NCI-H526 treated with DMSO at 0.1 percent for 48 hours (cell line): Measurements from ENCODE around the gene OSBPL10.
"Not testable (repeated sequence)": the region's sequence is repeated elsewhere in the genome, so short reads cannot be mapped to it uniquely, and the experiment has no call there.

Experiments
- DNase-seq: peaks from one replicate; lab custom pipeline; 2025; lab: John Stamatoyannopoulos, UW

Gene OSBPL10

DNA sequence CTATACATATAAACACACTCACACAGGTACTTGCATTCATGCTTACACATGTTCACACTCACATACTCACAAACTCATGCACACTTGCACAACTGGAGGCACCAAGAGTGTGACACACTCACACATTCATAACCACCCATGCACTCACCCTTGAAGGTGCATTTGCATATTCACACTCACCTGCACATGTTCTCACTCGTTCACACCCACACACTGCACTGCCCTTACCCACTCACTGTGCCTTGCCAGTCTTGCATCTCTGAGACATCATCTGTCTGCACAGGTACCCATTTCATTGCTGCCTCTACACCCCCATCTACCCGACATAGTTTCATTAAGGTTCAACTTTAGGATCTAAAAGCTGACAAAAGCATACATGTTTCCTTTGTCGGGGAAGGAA, 95.8 kb downstream of the OSBPL10 start:
- DNase-seq, result no peak

DNA sequence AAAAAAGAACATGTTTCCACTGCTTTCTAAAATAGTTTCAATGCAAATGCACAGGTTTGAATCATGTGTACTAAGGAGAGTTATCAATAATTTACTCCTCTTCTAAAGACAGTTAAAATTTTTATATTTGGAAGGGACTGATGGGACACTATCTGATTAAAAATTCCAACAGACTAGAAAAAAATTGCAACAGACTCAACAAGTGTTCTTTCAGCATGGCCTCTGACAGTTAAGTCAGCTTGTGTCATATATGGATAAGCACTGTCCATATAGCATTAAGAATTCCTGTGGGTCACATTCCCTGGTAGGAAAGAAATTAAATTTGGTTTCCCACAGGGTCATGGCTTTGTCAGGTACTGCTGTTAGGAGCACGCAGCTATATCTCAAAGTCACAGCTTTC, 96.8 kb downstream of the OSBPL10 start:
- DNase-seq, result no peak

DNA sequence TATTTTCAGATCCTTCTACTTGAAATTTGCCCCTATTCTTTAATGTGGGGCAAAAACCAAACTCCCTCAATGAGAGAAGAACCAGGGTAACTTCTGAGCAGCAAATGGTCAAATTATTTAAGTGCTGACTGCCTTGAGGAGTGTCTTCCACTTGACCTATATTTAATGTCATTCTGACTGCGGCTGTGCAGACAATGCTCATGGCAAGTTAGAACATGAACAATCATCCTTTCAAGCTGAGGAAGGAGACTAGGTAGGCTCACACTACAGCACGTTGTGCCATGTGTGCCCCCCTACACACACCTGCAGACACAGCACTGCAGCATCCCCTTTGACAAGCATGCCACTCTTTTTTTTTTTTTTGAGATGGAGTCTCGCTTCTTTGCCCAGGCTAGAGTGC, 98.2 kb downstream of the OSBPL10 start:
- DNase-seq, result no peak

DNA sequence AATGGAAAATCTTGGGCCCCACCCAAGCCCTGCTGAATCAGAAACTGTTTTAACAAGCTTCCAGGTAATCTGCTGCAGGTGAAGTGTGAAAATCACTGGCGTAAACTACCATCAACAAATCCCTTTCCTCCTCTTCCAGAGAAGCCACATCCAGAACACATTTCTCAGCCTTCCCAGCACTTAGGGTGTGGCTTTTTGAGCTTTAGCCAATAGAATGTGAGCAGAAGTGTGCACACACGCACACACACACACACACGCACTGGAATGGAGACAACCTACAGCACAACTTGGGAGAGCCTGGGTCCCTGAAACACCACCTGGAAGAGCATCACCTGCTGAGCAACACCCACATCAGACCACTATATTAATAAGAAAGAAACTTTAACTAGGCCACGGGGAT, 98.6 kb downstream of the OSBPL10 start:
- no peak for DNase-seq

DNA sequence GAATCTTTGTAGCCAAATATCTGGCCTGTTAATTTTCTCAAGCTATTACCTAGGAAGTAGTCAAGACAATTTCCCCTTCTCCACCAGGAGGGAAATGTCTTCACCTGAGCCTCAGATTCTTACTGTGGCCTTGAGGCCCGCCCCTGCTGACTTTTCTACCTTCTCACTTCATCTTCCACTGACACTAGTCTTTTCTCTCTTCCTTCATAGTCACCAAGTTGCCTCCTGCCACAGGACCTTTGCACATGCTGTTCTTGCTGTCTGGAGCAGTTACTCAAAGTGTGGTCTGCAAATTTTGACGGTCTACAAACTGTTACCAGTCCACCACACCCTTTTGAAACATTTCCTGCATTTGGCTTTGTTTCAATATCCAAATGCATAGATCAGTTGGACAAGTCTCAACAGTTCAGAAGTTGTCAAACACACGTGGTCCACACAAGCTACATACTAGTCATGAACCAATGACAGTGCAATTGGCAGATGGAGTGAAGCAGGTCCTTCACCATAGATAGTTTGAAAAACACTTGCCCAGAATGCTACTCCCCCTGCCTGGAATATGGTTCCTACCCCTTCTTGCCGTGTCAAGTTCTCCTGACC, 100.5 kb downstream of the OSBPL10 start:
- DNase-seq, result no peak

DNA sequence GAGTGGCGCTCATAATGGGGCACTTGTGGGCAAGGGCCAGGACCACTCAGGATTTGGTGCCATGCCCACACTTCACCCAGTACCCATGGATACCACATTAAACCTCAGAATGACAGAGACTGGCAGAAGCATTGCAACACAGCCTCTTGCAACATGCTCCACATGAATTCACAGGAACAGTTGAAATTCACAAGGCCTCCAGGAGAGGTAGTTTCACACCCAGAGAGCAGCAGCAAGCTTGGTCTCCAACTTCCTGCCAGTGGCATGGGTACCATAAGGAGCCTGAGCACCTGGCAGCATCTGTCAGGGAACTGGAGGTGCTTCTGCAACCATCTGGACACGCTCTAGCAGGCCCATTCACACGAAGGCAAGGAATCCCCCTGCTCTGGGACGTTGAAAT, 101.0 kb downstream of the OSBPL10 start:
- no peak for DNase-seq

DNA sequence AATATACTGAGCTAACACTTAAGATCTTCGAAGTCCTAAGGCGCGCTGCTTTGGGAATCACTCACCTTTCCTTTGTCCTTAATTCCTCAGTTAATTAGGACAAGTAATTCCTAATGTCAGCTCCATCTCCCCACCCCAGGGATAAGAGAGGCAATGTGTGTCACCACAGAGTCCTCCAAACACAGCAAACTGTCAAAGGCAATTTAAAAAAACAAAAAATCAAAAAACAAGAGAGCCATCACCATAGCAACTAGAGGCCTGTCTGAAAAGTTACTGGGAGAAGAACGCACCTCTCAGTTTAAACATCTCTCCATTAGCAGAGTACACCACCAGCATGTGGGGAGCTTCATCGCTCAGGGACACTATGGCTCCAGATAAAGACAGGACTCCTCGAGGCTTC, 101.7 kb downstream of the OSBPL10 start:
- DNase-seq, result no peak

DNA sequence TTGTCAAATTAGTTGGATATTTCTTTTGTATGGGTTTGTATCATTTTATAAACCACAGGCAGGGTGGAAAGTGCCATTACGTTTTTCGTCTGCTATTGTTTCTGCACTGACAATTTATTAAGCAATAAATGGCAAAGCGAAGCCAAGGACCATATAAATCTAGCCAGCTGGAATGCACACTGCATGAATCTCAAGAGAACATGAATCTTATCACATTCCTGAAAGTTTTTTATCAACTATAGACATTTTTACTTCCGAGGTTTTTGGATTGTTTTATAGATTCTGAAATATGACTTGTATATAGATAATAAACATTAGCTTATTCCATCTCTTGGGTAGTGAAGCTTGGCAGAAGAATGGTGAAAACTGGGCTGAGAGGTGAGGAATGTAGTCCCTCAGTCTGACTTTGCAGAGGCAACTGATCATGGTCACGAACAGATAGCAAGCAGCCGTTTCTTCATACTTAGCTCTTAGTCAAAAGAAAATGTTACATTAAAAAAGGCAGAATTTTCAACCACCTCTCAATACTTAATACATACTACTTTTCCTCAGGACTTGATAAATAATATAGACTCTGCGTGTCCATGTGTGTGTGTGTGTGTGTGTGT, 102.7 kb downstream of the OSBPL10 start:
- no peak for DNase-seq

DNA sequence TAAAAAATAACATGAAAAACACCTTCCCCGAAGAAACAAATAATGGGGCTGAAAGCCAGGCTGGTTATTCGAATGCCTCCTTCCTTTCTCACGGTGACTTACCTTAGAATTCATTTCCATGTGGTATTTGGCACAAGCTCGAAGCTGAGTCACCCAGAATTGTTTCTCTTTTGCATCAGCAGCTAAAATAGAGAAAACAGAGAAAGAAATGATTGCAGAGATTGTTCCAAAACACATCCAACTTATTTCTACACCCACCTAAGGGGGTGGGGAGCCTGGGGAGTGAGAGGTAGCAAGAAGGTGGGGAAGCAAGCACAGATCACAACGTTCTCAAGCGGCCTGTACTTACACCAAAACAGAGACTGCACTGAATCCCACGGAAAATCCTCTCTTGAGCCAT, 104.7 kb downstream of the OSBPL10 start:
- no peak for DNase-seq

DNA sequence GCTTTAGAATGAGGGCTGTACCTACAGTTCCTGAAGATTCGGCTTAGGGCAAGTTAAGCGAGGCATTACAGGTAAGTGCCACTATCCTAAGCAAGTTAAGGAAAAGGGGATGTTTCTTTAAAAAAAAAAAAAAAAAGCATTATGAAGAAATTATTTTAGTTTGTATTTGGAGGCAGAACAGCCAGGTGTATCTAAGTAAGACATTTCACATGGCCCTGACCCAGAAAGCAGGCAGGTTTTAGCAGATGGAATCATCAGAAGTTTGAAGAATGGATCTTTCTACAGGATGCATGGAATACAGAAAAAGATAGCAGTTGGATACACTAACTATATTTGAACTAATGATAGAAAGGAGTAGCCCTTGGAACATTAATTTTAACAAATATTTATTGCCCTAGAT, 105.6 kb downstream of the OSBPL10 start:
- DNase-seq, result no peak

DNA sequence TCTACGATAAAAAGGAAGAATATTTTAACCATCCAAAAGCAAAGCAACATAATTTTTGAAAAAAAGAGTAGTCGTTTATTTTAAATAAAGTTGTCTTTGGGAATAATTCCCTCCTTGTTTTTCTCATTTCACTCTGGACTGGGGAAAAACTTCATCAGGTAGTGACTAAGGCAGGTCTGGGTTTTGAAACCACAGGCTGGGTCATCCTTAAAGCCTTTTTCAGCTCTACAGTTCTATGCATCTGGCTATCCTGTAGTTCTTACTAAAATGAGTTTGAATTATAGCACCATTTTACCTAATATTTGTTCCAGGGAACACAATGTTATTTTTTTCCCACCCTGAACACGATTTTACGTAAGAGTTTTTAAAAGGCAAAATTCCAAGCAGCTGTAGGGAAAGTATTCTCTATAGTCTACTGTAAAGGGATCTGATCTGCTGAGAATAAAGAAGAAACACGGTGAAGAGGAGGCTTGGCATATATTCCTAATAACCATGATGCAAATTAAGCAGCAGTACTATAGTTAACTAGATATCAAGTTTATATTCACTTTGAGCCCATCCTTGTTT, 107.7 kb downstream of the OSBPL10 start:
- DNase-seq, result peak; percentile 3

DNA sequence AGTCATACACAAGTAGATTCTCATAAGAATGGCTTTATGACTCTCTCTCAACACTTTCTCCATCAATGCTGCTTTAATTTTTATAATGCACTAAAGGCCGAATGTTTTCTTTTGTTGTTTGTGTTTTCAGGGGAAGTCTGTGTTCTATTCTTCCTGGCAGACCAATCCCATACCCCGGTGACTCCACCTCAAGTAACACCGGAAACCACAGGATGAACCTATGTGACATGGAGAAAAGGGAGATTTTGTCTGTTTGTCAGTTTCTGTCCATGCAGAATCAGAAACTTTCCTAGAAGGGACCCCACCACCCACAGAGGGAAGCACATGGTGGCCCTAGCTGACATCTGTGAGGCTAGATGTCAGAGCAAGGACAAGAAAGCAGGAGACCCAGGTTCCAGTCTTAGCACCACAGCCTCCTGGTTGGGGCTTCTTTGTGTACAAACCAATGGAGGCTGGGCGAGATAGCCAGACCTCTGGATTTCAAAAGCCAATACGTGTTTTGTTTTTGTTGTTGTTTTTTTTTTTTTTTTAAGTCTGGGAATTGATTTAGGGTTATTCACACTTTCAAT, 109.0 kb downstream of the OSBPL10 start:
- no peak for DNase-seq

DNA sequence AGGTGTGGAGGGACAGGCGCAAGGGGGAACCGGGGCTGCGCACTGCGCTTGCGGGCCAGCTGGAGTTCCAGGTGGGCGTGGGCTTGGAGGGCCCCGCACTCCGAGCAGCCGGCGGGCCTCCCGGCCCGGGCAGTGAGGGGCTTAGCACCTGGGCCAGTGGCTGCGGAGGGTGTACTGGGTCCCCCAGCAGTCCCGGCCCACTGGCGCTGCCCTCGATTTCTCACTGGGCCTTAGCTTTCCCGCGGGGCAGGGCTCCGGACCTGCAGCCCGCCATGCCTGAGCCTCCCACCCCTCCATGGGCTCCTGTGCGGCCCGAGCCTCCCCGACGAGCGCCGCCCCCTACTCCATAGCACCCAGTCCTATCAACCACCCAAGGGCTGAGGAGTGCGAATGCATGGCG, 111.0 kb downstream of the OSBPL10 start:
- not testable (repeated sequence) for DNase-seq

DNA sequence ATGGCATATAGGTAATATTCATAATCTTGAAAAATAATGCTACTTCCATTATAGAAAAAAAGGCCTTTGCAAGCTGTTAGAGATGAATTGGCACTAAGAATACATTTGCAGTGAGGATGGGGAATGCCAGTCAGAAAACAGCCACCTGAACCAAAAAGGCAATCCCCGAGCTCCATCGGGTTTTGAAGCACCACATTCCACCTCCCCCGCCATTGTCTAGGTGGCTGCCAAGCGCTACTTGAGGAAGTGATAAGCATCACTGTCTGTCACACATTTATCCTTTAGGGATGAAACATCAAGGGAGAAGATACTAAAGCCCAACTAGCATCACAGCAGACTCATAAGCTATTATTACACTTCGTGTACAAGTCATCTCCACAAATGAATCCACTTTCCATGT, 112.8 kb downstream of the OSBPL10 start:
- no peak for DNase-seq

DNA sequence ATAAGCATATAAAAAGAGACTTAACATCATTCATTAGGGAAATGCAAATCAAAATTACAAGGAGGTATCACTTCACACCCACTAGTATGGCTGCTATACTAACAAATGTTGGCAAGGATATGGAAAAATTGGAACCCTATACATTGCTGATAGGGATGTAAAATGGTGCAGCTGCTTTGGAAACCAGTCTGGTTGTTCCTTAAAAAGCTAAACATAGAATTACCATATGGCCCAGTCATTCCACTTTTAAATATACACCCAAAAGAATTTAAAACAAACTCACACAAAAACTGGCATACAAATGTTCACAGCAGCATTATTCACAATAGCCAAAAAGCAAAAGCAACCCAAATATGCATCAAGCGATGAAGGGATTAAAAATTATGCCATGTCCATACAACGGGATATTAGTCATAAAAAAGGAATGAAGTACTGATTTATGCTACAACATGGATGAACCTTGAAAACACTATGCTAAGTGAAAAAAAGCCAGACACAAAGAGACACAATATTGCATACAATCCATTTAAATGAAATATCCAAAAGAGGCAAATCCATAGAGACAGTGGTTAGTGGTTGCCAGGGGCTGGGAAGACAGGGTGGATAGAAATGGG, 118.3 kb downstream of the OSBPL10 start:
- DNase-seq, result no peak

DNA sequence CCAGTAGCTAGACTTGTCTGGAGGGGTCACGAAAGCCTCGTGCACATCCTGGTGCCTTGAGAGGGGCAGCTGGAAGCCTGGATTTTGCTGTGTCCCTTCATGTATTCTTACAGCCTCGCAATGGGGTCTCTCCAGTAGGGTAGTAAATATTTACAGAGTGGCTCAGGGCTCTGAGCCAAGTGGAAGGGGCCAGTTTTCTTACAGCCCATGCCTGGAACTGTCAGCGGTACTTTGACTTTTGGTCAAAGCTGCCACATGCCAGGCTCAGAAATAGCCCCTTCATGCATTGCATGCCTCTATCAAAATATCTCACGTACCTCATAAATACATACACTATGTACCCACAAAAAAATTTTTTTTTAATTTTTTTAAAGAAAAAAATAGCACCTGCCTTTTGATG, 119.2 kb downstream of the OSBPL10 start:
- DNase-seq, result no peak

DNA sequence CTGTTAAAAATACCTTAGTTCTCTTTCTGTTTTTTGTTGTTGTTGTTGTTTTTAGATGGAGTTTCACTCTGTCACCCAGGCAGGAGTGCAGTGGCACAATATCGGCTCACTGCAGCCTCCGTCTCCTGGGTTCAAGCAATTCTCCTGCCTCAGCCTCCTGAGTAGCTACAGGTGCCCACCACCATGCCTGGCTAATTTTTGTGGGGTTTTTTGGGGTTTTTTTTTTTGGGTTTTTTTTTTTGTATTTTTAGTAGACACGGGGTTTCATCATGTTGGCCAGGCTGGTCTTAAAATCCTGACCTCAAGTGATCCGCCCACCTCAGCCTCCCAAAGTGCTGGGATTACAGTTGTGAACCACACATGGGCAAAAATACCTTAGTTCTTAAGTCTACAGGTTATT, 120.4 kb downstream of the OSBPL10 start:
- DNase-seq, result not testable (repeated sequence)

DNA sequence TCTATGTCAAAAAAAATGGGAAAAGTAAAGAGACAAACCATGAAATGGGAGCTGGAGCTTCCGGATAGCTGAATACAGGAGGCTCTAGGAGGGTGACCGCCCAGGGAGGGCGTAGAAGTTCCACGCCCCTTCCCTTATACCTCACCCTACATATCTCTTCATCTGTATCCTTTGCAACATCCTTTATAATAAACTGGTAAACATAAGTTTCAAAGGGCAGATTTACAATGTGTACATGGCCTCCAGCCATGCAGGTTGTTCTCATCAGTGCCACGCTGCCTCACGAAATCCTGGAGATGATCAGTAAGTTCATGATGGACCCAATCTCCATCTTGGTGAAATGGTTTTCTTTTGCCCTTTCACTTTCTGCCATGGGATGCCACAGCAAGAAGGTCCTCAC, 121.8 kb downstream of the OSBPL10 start:
- no peak for DNase-seq

DNA sequence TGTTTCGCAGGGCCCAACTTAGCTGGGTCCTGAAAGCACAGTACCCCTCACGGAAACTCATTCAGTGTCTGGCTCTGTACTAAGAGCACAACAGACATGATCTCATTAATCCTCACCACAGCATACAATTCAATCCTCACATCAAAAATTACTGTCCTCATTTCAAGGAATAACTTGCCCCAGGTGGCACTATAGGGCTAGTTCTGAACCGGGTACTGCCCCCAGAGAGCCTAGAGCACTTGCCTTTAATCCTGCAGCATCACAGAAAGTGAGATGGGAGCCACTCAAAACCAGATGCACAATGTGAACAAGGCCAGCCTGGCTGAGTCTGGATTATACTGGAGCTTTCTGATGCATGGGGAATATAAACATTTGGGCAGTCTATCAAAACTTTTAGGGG, 122.6 kb downstream of the OSBPL10 start:
- DNase-seq, result no peak

DNA sequence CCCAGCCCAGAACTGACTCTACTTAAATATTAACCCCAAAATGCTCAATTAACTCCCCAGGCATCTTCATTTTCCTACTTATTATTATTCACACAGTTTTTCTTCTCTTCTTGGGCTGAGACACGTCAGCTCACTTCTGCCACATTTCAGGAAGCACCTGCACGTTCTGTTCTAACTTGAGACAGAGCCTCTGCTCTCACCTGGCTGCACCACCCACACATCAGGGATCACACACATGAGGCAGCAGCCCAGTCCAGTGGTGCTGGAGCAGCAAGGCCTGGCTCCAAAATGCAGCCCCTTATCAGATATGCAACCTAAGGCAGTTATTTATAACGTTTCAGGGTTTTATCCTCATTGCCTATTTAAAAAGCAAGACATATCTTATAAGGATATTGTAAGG, 127.5 kb downstream of the OSBPL10 start:
- no peak for DNase-seq

DNA sequence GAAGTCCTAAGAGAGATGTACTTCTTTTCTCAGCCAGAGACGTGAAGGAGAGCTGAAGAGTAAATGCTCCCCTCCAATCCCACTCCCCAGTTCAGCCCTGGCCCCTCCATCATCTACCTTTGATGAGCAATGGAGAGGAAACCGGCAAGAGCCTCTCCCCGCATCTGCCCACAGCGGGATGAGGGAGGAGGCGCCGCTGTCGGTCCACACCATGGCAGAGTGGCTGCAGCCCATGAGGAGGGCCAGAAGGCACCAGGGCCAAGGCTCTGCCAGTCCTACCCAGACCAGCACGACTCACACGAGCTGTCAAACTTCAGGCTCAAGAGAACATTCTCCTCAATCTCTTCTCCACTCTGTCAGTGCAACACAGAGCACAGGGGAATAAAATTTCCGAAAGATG, 129.8 kb downstream of the OSBPL10 start:
- no peak for DNase-seq

DNA sequence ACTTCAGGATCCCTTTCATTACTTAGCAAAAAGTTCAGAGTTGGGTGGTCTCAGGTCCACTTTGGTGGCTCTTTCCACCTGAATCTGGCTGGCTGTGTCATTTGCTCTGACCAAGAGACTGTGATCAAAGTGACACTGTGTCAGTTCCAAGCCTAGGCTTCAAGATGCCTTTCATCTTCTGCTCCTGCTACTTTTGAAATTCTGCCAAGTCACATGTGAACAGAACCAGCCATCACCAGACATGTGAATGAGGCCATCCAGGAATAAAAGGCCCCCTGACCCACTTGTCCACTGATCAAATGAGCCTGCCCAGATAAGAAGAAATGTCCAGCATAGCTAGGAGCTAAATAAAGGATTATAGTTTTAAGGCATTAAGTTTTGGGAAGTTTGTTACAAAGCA, 132.2 kb downstream of the OSBPL10 start:
- DNase-seq, result no peak

DNA sequence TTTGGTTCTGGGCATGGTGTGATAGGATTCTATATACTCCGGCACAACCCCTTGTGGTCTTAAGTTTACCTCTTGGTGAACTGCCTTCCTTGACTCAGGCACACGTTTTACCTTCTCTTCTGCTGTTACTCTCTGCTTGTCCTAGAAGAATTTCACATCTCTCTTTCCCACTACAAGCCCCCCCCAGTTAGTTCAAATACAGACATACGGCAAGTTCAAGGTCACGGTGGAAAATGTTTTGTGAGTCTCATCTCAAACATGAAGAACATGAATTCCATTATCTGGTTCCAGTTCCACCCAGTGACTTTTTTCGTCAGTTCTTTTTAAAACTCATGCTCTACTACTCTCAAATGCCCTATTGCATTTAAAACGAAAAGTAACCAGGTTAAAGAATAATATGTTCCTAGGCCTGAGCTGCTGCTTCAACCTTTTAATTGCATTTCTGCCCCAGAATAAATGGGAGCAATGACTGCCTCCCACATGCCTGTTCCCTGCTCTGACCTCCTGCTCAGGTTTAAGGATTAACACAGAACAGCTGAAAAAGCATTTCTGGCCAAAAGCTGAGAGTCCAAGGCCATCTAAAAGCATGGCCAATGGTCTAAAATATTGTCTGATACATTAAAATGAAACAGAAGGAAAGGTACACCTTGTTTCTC, 132.8 kb downstream of the OSBPL10 start:
- no peak for DNase-seq
